Stimulated activated CD8-positive, alpha-beta memory T cell treated with anti-CD3 and anti-CD28 coated beads, Interleukin-4, amount 100 ng/mL, for 24 hours (primary cell): ENCODE measurements around the gene PLEKHJ1.

Experiments
- DNase-seq: peaks from one replicate; pipeline ENCODE4 v3.0.0-alpha.2; 2020; ENCODE audit warnings: low read depth

The PLEKHJ1 gene

DNA sequence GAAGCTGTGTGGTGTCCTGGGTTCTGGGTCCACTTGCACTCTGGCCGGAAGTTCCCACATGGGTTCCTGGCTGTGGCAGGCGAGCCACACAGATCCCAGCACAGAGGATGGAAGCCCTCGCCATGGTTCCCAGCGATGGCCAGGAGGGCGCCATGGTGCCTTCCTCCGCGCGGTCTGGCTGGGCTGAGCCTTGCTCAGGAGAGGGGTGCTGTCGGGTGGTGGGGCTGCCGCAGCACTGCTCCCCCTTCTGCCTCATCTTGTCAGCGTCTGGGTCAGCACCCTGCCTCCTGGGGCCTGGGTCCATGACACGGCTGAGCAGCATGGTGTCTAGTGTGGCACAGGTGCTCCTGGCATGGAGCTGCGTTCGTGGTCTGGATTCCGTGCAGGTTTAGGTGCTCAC is 38.9 kb downstream of the PLEKHJ1 start:
- DNase-seq, result no peak

DNA sequence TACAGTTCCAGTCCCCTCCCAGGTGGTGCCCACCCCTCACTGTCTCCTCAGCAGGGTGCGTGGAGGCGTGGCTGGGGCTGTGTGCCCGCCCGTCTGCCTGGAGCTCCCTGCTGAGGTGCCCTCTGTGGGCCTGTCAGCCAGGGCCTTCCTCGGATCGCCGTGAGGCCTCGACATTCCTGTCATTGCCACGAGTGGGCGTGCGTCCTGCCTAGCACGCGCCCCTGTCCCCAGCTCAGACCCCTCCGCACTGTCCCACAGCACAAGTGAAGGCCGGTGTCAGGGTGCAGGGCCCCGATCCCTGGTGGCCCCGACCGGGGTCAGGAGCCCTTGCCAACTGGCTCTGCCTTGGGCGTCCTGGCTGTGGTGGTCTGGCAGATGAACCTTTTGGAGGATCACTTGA is 40.2 kb downstream of the PLEKHJ1 start:
- DNase-seq, result no peak

- DNase-seq, result no peak
These were observed 40.8 kb downstream of the PLEKHJ1 start for GRCh38 chr19:2195361-2195760.

DNA sequence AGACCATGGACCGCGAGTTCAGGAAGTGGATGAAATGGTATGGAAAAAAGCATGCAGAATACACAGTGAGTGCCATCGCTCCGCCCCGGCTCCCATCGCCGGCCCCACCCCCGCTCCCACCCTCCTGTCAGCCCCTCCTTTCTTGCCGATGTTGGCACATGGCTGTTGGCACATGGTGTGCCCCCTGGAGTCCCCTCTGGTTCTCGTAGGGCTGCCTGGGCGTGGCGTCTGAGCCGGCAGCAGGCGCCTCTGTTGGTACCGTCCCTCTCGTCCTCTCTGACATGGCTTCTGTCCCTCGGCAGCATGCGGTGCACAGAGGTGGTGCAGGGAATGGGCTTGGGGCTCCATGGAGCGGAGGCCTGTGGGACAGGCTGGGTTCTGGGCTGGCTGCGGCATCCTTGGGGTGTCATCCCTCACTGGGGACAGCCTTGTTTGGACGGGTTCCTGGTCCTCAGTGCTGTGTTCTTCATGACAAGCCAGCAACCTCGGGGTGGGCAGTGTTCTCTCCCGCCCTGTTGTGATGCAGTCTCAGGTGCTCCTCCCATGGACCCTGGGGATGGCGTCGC is 41.5 kb downstream of the PLEKHJ1 start:
- DNase-seq, result no peak

DNA sequence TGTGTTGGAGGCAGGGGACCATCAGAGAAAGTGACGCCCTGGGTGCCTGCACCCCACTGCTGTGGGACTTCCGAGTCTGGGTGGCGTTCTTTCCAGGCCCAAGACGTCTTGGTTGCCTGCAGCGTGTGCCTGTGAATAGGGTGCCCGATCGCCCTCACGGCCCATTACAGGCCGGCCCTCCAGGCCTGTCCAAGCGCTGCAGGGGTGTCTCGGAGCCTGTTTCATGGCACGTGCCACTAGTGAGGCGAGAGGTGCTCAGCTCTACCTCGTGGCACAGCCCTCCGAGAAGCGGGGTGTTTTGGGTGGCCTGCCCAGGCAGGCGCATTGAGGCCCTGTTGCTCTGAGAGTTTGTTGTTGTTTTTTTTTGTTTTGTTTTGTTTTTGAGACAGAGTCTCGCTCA is 42.3 kb downstream of the PLEKHJ1 start:
- DNase-seq, result no peak

DNA sequence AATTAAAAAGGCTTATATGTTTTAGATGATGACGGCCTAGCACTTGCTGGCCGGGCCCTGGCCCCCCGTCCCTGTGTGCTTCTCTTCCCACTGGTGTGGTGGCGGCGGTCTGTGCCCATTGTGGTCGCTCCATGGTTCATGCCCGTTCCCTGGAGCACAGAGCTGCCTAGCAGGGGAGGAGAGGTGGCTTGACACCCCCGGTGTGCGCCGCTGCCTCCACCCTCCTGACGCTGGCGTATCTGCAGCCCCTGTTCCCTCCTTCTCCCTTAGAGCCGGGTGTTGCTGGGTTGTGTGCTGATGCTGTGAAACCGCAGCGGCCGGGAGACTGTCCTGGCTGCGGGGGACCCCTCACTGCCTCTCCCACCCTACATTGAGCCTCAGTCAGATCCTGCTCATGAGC is 43.3 kb downstream of the PLEKHJ1 start:
- no peak for DNase-seq

- DNase-seq, result no peak
These were observed 44.4 kb downstream of the PLEKHJ1 start for GRCh38 chr19:2191456-2192310.

DNA sequence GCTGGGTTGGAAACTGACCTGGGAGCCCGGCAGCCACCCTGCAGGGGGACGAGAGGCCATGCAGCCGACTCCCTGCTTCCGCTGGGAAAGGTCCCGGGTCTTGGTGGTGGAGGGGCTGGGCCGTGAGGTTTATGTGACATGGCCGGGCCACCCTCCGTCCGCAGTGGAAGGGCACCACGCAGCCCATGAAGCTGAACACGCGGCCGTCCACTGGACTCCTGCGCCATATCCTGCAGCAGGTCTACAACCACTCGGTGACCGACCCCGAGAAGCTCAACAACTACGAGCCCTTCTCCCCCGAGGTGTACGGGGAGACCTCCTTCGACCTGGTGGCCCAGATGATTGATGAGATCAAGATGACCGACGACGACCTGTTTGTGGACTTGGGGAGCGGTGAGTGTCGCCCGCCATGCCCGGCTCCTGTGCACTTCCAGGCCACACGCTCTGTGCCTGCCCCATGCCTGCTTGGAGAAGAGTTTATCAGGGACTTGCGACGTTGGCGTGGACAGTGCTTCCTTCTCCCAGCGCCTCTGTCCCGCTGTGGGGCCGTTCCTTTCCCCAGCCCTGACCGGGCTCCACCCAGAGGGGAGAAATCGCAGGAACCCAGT is 45.2 kb downstream of the PLEKHJ1 start:
- DNase-seq, result no peak

- DNase-seq, result no peak
These were observed 46.2 kb downstream of the PLEKHJ1 start for GRCh38 chr19:2189880-2190279.

- DNase-seq, result no peak
These were observed 47.3 kb downstream of the PLEKHJ1 start for GRCh38 chr19:2188708-2189385.

DNA sequence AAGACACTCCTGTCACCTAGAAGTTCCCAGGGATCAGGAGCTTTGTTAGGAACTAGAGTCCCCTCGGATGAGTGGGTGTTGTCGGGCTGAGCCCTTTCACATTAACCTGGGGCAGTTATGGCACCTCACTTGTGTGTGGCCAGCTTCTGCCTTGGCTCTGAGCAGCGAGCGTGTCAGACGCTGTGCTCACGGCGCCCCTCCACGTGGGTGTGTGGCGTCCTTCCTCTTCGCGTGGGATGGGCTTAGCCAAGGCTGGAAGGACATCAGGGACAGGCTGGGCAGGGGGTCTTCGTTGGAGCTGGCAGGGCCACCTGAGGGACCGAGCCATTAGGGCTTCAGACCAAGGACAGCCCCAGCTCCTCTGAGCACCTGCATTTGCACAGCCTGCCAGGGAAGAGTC is 49.0 kb downstream of the PLEKHJ1 start:
- no peak for DNase-seq

GRCh38 chr19:2186071-2186846 is 49.9 kb downstream of the PLEKHJ1 start:
- DNase-seq, result no peak

DNA sequence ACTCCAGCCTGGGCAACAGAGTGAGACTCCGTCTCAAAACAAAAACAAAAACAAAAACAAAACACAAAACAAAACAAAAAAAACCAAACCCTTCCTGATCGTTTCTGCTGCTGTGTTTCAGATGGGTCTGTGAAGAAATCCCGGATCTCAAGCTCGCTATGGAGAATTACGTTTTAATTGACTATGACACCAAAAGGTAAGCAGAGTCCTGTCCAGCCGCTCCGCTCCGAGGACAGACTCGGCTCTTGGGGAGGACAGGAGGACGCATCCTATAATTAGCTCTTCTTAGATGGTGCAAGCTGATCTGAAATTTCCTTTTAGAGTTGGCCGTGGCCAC is 50.4 kb downstream of the PLEKHJ1 start:
- DNase-seq, result no peak

- DNase-seq, result no peak
These were observed 51.6 kb downstream of the PLEKHJ1 start for GRCh38 chr19:2184422-2184975.
